PFSK-1 (cell line): ENCODE results near the gene SMNDC1.

Experiments
- FOXP2 ChIP-seq: optimal IDR thresholded peaks from 2 replicates; pipeline ENCODE3; 2011; ENCODE audit warnings: borderline replicate concordance, control low read depth, inconsistent platforms; ENCODE audit not compliant: insufficient read depth; ENCODE audit errors: extremely low read length, extremely low read depth
- POLR2AphosphoS5 ChIP-seq: IDR thresholded peaks from 2 replicates; pipeline ENCODE4 v1.6.1; 2012; ENCODE audit warnings: low read depth, mild to moderate bottlenecking, control low read depth, low read length, moderate library complexity
- SIN3A ChIP-seq: IDR thresholded peaks from 2 replicates; pipeline ENCODE4 v1.6.1; 2012; ENCODE audit warnings: mild to moderate bottlenecking, low read length, moderate library complexity, borderline replicate concordance; ENCODE audit not compliant: insufficient read depth
- TAF1 ChIP-seq: IDR thresholded peaks from 2 replicates; pipeline ENCODE4 v1.6.1; 2012; ENCODE audit warnings: low read length, control low read depth, borderline replicate concordance; ENCODE audit not compliant: insufficient read depth
- TF ChIP-seq, protein P1 (sequence below), 2 experiments: IDR thresholded peaks; 2 replicates each; pipeline versions ENCODE4 v1.6.1 to v1.8.0; 2011 to 2012; ENCODE audit warnings: low read depth in 2 of 2, low read length in 2 of 2, control low read depth in 1 of 2, inconsistent platforms in 1 of 2, mild to moderate bottlenecking in 1 of 2, moderate library complexity in 1 of 2; ENCODE audit not compliant: insufficient read depth in 1 of 2

SMNDC1 gene

DNA sequence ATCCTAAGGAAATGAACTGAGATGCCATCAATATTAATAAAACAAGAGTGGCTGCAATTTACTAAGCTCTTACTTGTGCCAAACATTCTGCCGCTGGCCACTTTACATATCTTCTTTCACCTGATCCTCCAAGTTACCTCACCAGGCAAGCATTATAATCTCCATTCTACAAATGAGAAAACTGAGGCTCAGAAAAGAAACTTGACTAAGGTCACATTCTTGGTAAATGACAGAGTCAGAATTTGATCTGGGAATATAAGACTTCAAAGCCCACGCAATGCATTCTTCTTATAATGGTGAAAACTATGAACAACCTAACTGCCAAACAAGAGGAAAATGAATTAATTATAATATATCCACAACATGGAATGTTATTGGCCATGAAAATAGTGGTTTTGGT is 46.1 kb upstream of the SMNDC1 start:
- no peak for TF ChIP-seq FOXP2
- TF ChIP-seq SIN3A: no peak
- TF ChIP-seq POLR2AphosphoS5: no peak
- TF ChIP-seq, protein P1, sequence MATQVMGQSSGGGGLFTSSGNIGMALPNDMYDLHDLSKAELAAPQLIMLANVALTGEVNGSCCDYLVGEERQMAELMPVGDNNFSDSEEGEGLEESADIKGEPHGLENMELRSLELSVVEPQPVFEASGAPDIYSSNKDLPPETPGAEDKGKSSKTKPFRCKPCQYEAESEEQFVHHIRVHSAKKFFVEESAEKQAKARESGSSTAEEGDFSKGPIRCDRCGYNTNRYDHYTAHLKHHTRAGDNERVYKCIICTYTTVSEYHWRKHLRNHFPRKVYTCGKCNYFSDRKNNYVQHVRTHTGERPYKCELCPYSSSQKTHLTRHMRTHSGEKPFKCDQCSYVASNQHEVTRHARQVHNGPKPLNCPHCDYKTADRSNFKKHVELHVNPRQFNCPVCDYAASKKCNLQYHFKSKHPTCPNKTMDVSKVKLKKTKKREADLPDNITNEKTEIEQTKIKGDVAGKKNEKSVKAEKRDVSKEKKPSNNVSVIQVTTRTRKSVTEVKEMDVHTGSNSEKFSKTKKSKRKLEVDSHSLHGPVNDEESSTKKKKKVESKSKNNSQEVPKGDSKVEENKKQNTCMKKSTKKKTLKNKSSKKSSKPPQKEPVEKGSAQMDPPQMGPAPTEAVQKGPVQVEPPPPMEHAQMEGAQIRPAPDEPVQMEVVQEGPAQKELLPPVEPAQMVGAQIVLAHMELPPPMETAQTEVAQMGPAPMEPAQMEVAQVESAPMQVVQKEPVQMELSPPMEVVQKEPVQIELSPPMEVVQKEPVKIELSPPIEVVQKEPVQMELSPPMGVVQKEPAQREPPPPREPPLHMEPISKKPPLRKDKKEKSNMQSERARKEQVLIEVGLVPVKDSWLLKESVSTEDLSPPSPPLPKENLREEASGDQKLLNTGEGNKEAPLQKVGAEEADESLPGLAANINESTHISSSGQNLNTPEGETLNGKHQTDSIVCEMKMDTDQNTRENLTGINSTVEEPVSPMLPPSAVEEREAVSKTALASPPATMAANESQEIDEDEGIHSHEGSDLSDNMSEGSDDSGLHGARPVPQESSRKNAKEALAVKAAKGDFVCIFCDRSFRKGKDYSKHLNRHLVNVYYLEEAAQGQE (IDR thresholded peaks at IDR 0.05; ENCODE audit: insufficient read depth in 1 of 2, low read depth in 2 of 2, low read length in 2 of 2): no peak
- no peak for TF ChIP-seq TAF1

DNA sequence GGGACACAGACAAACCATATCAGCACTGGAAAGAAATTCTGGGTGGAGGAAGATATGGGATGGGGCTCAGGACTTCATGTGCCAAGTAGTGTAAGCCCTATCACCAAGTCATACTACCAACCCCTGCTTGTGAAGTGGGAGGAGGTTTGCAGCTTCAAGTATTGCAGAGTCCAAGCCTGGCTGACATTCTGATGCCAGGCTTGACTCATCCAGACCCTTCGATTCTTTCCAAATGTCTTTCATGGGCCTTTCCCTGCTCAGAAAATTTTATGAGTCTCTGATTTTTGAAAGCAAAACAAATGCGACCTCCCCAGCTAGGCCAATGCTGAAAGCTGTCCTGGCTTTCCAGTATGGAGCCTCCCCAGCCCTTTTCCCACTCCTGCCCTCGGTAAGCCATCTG is 45.1 kb upstream of the SMNDC1 start:
- no peak for TF ChIP-seq FOXP2
- no peak for TF ChIP-seq SIN3A
- TF ChIP-seq, protein P1 (IDR thresholded peaks at IDR 0.05; ENCODE audit: insufficient read depth in 1 of 2, low read depth in 2 of 2, low read length in 2 of 2): no peak
- TF ChIP-seq POLR2AphosphoS5: no peak
- TF ChIP-seq TAF1: no peak

DNA sequence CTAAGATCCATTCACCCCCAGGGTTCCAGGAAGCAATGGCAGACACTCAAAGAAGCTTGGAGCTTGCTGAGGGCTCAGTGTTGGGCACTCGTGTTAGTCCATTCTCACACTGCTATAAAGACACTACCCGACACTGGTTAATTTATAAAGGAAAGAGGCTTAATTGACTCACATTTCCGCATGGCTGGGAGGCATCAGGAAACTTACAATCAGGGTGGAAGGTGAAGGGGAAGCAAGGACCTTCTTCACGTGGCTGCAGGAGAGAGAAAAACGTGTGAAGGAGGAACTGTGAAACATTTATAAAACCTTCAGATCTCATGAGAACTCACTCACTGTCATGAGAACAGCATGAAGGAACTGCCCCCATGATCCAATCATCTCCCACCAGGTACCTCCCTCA is 44.7 kb upstream of the SMNDC1 start:
- TF ChIP-seq TAF1 (no peak), SIN3A (no peak), FOXP2 (no peak), POLR2AphosphoS5 (no peak)
- TF ChIP-seq, protein P1 (IDR thresholded peaks at IDR 0.05; ENCODE audit: insufficient read depth in 1 of 2, low read depth in 2 of 2, low read length in 2 of 2): no peak

DNA sequence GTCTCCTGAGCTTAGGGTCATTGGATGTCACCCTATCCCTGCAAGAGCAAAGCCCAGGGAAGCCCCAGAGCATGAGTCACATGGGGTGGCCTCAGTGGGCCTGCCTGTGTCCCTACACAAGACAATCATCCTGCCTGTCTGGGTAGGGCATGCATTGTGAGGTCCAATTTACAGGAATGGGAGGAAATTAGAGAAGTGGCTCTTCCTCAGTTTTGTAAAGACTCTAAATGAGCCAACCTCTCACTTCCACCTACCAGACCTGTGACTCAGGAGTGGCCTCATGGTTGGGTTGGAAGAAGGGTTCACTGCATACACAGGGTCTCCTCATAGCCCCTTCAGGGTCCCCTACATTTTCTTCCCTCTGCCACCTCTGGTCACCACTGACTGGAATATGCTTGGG is 43.6 kb upstream of the SMNDC1 start:
- TF ChIP-seq SIN3A (no peak), POLR2AphosphoS5 (no peak), TAF1 (no peak), FOXP2 (no peak)
- TF ChIP-seq, protein P1 (IDR thresholded peaks at IDR 0.05; ENCODE audit: insufficient read depth in 1 of 2, low read depth in 2 of 2, low read length in 2 of 2): no peak

DNA sequence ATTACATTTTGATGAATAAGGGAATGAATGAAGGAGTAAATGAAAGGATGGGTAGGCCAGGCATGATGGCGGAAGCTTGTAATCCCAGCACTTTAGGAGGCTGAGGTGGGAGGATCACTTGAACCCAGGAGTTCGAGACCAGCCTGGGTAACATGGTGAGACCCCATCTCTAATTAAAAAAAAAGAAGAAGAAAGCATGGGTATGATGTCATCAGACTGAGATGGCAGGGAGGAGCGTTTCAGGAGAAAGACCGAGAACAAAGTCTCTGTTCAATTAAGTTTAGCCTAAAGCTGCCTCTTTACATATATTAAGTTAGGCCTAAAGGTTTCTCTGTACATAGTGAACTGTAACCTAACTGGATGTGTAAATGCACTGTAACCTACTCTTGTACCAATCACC is 42.2 kb upstream of the SMNDC1 start:
- TF ChIP-seq, protein P1 (IDR thresholded peaks at IDR 0.05; ENCODE audit: insufficient read depth in 1 of 2, low read depth in 2 of 2, low read length in 2 of 2): no peak
- TF ChIP-seq POLR2AphosphoS5: no peak
- TF ChIP-seq SIN3A: no peak
- no peak for TF ChIP-seq TAF1
- TF ChIP-seq FOXP2: no peak
